GM12891 (cell line): Measurements from ENCODE around the gene ACYP2.

ENCODE experiments used
- DNase-seq: peaks from one replicate; pipeline ENCODE4 v3.0.0; 2011; ENCODE audit warnings: low spot score; ENCODE audit not compliant: insufficient read length
- FAIRE-seq: peaks from 2 replicates; lab custom pipeline; 2011; peaks lifted over from hg19 to GRCh38; lab: Jason Lieb, UNC
- PAX5 ChIP-seq: IDR thresholded peaks from 2 replicates; pipeline ENCODE4 v1.6.1; 2011; ENCODE audit warnings: low read length, moderate library complexity, mild to moderate bottlenecking; ENCODE audit not compliant: insufficient read depth, severe bottlenecking
- POLR2A ChIP-seq: IDR thresholded peaks from 2 replicates; pipeline ENCODE4 v1.6.1; 2011; ENCODE audit warnings: low read depth, low read length, control low read depth
- POLR2AphosphoS5 ChIP-seq: IDR thresholded peaks from 2 replicates; pipeline ENCODE4 v1.6.1; 2011; ENCODE audit warnings: low read depth, low read length, control low read depth
- POU2F2 ChIP-seq: IDR thresholded peaks from 2 replicates; pipeline ENCODE4 v1.6.1; 2011; ENCODE audit warnings: low read depth, mild to moderate bottlenecking, control low read depth, low read length, moderate library complexity
- SPI1 ChIP-seq: IDR thresholded peaks from 2 replicates; pipeline ENCODE4 v1.6.1; 2011; ENCODE audit warnings: low read depth, low read length, control low read depth
- TAF1 ChIP-seq: IDR thresholded peaks from 2 replicates; pipeline ENCODE4 v1.6.1; 2011; ENCODE audit warnings: low read depth, low read length, control low read depth

ACYP2 gene

GRCh38 chr2:54212456-54212855, 97.0 kb downstream of the ACYP2 start:
- FAIRE-seq (no peak), DNase-seq (no peak)
- TF ChIP-seq PAX5 (no peak), POLR2AphosphoS5 (no peak), POLR2A (no peak), POU2F2 (no peak), TAF1 (no peak), SPI1 (no peak)

GRCh38 chr2:54213082-54213481, 97.7 kb downstream of the ACYP2 start:
- TF ChIP-seq SPI1 (no peak), TAF1 (no peak)
- FAIRE-seq (no peak), DNase-seq (no peak)

DNA sequence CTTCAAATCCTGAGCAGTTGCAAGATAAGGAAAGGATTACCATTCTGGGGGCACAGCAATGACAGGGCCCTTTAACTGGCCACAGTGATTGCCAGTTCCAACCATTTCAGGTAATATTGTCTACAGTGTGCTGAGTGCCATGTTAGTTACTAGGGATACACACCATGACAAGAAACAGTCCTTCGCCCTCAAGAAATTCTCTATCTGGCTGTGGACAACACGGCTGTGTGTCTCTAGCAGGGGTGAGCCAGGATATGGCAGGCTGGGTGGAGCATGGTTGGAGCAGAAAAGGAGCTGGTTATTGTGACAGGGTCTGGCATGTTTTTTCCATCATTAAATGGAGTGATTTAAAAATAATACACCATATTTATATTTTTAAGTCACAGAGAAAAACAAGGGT, 109.6 kb downstream of the ACYP2 start:
- TF ChIP-seq POLR2A, result no peak
- TF ChIP-seq POLR2AphosphoS5, result no peak
- no peak for TF ChIP-seq PAX5
- no peak for TF ChIP-seq SPI1
- no peak for TF ChIP-seq TAF1
- TF ChIP-seq POU2F2, result no peak
- DNase-seq (no peak), FAIRE-seq (no peak)

- no peak for FAIRE-seq
- DNase-seq, result no peak
- TF ChIP-seq POLR2AphosphoS5, result no peak
- no peak for TF ChIP-seq POLR2A
- no peak for TF ChIP-seq TAF1
- no peak for TF ChIP-seq POU2F2
- no peak for TF ChIP-seq SPI1
- TF ChIP-seq PAX5, result no peak
Observed at GRCh38 chr2:54226260-54226659, 110.8 kb downstream of the ACYP2 start.

DNA sequence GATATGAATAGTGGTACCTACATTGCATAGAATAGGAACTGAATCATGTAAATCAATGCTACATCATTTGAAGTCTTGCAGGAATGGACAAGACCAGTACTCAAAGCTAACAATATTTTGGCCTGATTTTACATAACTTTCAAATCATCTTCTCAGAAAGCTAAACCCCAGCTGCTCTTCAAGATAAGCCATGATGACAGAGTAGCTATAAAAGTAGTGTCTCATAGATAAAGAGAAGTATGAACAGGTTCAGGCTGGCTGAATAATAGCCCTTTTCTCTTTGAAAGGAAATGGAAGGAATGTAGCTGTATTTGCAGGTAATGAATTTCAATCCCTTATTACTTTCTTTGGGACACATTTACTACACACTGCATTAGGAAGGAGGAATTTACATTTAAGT, 112.4 kb downstream of the ACYP2 start:
- FAIRE-seq (no peak), DNase-seq (no peak)
- no peak for TF ChIP-seq POLR2A
- TF ChIP-seq TAF1, result no peak
- no peak for TF ChIP-seq SPI1
- no peak for TF ChIP-seq PAX5
- TF ChIP-seq POU2F2, result no peak
- TF ChIP-seq POLR2AphosphoS5, result no peak

DNA sequence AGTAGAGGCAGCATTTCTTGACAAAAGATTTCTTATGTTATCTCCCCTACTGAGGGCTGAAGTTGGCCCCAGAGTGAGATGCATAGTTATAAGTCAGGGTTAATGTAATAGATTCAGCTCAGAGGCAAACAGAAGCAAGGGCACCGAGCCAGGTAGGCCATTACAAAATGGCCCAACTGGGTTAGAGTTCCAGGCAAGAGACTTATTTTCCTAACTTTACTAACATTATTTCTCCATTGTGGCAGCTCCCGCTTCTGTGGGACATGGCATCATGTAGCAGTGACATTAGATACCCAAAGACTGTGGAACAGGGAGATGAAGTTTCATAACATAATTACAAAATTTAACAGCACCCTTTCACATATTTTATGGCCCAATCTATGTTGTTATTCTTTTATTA, 113.5 kb downstream of the ACYP2 start:
- FAIRE-seq, result no peak
- DNase-seq, result no peak
- TF ChIP-seq TAF1 (no peak), SPI1 (no peak), PAX5 (no peak), POLR2A (no peak), POLR2AphosphoS5 (no peak), POU2F2 (no peak)

- no peak for DNase-seq
- TF ChIP-seq PAX5 (no peak), POLR2AphosphoS5 (no peak), TAF1 (no peak), SPI1 (no peak), POLR2A (no peak), POU2F2 (no peak)
- no peak for FAIRE-seq
Observed at GRCh38 chr2:54233832-54234649, 118.6 kb downstream of the ACYP2 start.

DNA sequence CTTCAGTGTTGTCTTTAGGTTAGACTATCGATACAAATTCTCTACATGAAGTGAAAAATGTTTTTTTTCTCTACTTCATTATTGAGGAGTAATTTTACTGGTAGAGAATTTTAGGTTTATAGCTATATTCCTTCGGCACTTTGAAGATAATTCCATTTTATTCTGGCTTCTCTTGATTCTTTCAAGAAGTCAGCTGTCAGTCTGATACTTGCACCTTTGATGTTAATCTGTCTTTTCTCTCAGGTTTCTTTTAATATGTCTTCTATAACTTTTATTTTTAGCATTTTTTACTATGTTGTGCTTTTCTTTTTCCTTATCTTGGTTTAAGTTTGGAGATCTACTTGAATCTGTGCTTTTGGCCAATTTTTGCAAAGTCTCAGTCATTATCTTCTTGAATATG, 122.0 kb downstream of the ACYP2 start:
- TF ChIP-seq POLR2A (no peak), POLR2AphosphoS5 (no peak), TAF1 (no peak), PAX5 (no peak), POU2F2 (no peak), SPI1 (no peak)
- DNase-seq, result no peak
- no peak for FAIRE-seq

DNA sequence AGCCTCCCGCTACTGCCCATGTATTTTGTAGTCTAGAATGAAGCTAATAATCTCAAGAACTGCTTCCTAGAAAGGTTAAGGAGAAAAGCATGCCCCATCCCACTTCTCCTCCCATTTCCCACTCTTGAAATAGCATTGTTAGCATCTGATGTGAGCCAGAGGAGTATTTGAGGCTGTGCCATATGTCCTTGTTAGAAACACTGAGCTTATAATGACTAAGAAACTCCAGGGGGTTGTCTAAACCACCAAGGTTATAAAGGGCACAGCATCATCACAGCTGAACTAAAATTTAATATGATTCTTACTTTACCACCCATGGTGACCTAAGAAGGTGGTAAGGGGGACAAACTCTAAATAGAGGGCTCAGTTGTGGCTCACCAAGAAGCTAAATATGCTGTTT, 124.0 kb downstream of the ACYP2 start:
- TF ChIP-seq TAF1, result no peak
- DNase-seq (no peak), FAIRE-seq (no peak)

- no peak for FAIRE-seq
- TF ChIP-seq POU2F2 (no peak), TAF1 (no peak)
- DNase-seq, result no peak
Observed at GRCh38 chr2:54240515-54241469, 125.4 kb downstream of the ACYP2 start.
